Measurements from ENCODE around the gene PDHX.

PDHX gene

DNA sequence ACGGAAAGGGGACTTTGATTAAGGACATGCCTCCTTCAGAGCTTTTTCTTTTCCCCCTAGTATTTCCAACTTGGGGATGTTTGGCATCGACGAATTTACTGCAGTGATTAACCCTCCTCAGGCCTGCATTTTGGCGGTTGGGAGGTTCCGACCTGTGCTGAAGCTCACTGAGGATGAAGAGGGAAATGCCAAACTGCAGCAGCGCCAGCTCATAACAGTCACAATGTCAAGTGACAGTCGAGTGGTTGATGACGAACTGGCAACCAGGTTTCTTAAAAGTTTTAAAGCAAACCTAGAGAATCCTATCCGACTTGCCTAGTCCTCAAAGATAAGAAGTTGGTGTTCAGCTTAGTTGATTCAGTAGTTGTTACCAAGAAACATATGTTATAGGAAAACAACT, 78.4 kb downstream of the PDHX start:
- DNase-seq = no peak

DNA sequence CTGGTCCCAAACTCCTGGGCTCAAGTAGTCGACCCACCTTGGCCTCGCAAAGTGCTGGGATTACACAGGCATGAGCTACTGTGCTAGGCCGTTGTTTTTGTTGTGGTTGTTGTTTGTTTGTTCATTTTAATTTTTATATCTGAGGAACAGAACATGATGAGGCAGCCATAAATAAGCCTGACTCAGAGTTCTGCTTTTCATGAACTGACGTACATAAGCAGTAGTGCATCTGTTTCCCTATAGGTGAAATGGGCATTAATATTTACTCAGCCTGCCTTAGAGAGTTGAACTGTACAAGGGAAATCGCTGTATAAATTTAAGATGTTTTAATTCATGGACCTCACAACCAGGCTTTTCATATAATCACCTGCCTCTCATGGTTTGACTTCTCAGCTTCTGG, 80.5 kb downstream of the PDHX start:
- DNase-seq = no peak

DNA sequence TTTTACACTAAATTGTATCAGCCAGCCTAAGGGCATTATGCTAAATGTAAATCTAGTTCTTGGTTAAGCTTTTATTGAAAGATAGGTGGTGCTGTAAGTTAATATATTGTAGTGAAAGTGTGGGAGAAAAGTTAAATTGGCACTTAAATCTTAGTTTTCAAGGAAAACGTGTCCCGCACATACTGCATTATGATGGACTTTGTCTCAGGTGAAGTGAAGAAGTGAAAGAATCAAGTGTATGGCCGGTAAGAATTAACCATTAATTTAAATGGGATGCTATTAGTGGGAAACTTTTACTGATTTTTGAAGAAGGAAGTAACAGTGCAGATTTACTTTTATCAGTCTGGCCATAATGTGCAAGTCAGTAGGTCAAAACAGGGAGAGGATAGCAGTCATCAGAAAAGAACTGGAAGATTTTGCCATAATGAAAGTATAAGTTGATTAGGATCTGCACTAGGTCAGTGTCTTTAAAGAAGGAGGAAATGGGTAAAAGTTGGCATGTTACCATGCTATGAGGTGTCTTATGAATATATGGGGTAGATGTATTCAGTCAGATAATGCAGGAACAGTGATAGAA, 81.6 kb downstream of the PDHX start:
- no peak for DNase-seq

DNA sequence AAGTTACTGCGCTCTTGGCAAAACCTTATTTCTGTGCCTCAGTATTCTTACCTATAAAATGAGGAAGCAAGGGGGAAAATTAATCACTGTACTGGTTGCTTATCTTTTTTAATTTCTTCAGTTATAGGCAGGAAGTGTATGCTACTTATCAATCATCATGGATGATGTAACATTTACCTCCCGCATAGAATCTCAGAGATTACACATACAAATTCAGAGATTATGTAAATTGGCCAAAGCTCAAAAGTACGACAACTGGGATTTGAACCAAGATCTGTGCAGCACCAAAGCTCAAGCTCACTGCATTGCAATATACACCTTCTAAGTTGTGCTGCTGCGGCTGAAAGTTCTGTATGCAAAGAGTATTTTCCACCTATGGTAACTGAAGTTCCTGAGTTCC, 83.0 kb downstream of the PDHX start:
- DNase-seq = no peak

DNA sequence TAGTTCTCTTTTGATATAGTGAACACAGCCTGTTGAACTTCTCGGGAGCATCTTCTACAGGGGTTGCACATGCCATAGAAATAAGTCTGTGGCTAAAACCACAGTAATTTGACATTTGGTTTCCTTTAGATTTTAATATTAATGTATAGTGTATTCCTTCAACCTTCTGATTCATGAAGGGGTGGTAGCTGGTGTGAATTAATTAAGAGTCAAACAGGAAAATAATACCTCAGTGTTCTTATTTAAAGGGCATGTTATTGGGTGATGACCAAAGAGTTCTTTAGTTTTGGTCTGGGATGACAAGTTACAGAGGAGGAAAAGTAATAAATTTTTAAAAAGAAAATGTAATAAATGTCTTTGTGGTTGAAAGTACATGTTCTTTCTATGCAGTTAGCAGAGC, 86.8 kb downstream of the PDHX start:
- no peak for DNase-seq

DNA sequence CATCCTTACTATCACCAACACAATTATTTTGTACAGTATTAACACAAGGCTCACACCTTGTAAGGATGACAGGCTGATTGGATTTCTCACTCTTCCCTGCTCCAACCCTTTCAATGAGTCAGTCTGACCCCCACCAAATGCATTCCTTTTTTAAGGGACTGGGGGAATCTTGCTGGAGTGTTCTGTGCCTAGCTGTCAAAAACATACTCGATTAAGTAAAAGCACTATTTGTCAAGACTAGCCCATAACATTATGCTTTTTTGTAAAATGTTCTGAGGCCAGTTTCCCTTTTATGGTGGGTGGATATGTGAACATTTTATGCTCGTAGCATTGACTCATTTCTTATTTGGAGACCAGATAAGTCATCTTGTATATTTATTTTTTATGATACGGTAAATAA, 87.2 kb downstream of the PDHX start:
- DNase-seq = no peak

DNA sequence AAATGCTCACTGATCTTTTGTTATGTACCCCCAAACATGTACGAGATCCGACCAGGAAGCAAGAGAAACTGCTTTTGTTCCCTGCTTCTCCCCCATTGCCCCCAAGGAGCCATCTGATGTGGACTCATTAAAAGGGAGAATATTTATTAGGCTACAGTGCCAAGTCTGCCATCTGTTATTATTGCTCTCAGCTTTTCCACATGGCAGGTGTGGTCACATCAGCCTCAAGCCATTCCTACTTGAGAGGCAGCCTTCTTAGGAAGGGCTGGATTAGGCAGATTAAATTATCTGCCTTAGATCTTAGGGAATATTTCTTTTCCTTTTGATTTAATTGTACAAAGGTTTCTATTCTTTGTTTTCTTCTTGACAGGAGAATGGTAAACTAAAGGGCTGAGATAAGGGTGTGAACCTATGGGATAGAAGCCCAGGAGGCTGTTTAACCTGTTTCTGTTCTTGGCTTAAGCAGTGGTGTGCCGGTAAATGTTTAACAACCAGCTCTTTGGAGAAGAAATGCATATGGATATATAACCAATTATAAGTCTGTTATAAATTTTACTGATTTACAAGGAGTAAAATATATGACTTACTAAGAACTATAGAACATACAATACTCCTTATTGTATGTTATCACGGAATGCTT, 88.8 kb downstream of the PDHX start:
- no peak for DNase-seq

DNA sequence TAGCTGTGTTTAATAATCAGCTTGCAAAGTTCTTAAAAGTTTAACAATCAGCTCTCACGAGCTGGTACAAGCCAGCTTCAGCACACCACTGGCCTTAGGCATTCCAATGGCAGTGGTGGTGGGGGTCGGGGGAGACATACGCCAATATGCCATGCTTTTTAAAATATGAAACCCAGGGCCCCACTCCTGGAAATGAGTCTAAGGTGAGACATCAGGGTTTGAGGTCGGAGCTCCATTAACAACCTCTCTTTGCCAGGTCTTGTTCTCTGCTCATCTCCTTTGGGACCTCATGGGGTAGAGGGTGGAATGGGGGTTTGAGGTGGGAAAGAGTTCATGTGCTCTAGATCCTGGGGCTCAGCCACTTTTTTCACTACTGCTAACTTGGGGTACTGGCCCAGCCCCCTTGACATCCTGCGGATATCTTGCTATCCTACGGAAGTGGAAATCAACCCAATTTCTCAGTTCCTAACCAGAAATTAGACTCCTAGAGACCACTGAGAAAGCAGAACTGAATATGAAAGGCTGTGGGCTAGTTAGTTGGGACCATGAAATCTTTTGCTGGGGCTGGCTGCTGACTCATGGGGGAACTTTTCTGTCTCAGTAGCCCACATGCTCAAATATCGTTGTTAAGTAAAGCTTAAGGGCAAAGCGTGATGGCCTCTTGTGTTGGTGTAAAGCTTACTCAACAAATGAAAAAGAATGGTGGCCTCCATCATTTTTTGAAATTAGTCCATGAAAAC, 90.1 kb downstream of the PDHX start:
- no peak for DNase-seq

DNA sequence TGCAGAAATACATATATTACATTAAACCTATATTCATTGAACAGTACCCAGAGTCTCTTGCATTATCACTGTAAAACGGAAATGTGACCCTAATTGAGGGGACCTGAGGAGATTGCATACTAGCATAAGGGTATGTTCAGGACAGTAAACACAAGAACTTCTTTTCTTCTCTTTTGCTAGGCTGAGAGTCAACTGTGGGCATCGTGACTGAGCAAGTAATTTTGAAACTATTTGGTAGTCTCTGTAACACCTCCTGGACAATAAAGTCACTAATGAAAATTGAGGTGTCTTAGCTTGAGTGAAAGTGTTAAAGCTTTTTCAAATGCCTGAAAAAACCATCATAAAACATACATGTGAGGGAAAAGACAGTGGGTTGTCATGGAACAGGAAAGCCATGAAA, 90.9 kb downstream of the PDHX start:
- no peak for DNase-seq

DNA sequence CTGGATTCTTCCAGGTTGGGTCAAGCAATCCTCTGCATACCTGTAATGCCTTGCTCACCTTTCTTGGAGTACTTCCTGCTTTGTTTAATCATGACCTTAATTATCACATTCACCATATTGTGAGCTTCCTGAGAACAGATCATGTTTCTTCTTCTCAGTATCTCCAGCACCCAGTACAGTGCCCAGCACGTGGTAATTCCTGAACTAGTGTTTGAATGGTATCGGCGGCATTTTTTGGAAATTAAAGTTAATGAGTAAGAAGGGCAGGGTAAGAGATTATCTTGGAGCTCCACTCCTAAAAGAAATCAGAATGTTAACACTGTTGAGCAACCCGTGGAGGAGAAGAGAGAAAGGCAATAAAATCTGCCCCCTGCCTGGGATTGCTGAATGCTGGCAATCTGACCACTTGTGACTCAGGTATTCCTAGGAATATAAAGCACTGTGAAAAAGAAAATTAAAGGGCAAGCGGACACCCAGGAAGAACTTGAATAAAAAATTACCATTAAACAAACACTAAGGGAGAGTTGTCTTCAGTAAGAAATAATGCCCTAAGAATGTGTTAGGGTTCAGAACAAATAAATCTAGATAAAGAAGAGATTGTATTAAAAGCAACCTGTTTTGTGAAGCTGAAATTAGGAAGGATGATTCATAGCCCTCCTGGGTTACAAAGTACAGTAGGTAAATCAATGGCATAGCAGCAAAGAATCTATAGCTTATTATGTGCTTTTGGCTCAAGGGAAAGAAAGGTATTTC, 92.9 kb downstream of the PDHX start:
- DNase-seq = no peak

DNA sequence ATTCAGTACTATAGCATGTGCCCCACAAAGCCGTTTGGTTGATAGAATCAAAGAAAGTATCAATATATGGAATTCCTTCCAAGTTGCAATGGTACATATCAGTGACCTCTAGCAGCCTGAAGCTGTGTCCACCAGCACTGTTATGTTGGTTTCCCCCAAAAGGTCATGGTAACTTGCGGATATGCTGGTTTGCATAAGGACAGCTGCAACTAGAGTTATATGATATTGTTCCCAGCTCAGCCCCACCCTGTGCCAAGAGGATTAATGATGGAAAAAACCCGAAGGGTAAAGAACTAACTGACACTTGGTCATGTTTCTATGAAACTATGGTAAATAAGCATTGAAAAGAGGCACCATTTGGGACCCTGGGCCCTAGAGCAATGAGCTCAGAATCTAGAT, 93.5 kb downstream of the PDHX start:
- DNase-seq = no peak

DNA sequence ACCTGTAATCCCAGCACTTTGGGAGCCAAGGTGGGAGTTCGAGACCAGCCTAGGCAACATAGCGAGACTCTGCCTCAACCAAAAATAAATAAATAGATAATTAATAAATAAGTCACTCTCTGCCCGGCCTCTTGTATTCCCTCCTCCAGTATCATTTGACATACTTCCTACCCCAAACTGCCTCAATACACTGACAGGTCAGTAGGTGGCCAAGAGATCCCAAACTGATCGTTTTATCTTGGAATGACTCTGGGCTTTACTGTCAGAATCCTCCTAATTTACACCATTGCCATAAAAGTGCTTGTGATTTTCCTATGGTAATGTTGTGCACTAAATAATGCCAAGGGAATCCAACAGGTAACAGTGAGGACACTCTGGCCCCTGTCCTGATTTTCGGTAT, 94.2 kb downstream of the PDHX start:
- no peak for DNase-seq

DNA sequence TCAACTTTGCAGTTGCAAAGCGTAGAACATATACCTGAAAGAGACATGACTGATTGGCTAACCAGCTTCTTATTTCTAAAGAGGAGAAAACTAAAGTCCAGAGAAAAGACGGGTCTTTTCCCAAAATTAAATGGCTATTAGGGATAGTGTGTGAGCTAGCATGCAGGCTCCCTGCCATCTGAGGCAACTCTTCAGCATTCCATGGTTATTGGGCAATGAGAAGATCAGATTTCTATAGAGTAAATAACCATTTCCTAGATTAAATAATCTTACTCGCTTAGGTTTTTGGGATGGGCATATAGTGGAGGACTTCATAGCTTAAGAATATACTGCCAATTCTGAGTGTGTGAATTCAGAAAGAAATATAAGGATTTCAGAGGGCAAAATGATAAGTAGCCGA, 95.0 kb downstream of the PDHX start:
- no peak for DNase-seq

DNA sequence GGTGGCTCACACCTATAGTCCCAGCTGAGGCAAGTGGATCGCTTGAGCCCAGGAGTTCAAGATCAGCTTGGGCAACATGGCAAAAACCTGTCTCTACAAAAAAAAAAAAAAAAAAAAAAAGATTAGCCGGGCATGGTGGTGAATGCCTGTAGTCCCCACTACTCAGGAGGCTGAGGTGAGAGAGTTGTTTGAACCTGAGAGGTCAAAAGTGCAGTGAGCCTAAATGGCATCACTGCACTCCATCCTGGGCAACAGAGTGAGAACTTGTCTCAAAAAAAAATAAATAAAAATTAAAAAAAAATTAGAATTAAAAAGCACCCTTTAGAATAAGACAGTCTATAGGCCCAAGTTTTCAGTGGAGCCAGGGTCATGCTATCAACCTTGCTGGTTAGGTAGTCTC, 95.5 kb downstream of the PDHX start:
- DNase-seq = no peak

DNA sequence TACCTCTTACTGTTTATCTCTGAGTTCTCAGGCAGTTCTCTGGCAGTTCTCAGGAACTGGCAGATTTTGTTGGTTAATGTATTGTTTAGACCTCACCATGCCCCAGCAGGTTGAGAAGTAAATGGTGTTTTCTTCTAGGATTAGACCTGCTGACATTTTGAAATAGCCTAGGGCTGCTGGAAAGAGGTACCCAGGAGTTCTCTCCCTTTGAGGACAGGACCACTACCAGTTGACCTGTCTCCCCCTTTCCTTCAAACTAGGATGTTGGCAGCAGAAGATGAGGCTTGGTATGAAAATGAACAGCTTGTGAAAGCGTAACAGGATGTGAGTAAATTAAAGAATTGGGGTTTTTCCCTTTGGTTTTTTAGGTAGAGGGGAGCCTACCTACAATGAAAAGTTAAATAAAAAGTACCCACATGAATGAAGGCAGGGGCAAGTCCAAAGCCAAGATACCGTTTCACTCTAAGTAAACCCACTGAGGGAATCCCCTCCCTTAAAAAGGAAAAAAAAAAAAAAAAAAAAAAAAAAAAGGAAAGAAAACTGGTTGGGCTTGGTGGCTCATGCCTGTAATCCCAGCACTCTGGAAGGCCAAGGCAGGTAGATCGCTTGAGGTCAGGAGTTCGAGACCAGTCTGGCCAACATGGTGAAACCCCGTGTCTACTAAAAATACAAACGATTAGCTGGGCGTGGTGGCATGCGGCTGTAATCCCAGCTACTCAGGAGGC, 96.2 kb downstream of the PDHX start:
- DNase-seq = no peak

DNA sequence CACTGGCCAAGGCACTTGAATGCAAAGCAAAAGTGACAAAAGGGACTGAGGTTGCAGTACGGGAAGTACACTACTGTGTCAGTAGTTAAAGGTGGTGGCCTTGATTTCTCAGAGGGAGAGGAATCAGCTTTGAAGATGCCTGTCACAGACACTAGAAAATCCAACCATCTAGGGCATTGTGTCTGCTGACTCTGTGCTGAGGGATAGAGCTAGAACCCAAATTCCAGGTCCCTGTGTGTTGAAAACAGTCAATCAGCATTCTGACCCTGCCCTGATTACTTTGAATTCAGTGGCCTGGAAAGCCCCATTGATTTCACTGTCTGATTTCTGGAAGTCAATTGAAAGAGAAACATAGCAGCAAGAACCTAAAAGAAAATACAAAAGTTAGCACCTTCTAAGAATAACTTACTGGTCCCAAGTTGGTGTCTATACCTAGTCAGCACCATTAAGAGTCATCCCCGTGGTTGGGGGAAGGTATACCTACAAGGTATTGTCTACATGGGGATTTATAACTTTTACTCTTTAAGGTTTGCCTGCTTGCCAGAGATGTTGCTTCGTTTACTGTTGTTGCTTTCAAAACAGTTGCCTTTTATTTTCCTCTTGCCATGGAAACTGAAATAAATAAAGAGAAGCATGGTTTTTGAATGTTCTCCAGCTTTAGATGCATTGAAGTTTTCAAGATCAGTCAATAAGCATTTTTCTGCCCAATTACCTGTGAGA, 97.3 kb downstream of the PDHX start:
- no peak for DNase-seq

DNA sequence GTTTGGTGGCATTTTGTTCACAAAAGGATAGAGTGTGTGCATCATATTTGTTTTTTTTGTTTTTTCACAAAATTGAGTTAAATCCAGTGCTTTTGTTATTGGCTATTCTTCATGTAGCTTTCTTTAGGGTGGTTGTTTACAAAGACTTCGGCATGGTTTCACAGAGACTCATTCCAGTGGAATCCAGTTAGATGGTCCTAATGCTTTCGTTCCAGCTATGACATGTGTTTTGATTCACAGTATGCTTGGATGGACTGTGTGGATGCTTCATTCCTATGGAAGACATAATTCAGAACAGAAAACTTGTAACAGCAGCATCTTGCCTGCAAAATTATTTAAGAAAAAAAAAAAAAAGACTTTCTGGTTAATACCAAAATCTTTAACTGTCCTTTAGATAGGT, 97.9 kb downstream of the PDHX start:
- DNase-seq = no peak

DNA sequence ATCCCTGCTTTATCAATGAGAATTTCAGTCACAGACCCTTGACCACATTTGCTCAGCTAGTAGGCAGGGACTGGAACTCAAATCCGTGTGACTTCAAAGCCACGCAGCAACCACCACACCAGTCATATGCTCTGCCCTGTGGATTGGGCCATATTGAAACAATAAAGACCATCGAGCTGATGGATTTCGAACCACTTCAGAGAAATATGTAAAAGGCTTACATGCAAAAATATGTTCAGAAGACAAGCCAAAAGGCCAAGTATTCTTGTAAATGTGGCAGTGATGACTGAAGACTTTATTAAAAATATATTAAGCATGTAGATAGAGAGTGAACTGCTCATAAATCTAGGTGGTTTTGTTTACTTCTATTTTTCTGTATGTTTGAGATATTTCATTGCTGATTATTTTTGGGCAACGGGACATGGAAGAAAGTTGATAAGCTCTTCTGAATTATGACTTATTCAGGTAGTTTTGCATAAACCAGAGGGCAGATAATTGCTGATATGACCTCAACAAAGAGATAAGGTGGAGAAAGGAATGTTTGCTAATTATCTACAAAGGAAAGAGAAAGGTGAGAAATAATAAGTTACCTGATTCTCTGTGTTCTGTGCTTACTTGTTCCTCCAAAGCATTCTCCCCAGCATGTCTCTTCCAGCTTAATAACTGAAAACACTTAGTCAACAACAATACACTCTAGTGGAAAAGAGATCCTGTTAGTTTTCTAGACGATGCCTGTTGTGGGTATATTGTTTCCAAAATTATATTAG, 99.4 kb downstream of the PDHX start:
- DNase-seq = no peak

DNA sequence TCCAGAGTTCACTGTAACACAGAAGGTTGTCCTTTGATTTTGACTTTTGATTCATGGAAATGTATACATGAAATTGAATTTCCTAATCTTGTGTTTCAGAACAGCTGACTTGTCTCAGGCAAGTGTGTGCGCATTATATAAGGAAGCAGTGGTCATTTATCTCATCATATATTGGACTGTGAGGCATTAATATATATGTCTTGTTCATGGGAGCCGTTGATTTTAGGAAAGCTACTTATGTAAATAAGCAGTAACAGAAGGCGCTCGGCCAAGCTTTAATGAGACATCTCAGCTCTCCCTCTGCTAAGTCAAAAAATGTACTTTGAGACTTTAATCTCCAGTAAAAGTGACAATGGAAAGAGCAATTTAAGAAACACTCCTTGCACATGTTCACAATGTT, 100.5 kb downstream of the PDHX start:
- no peak for DNase-seq

DNA sequence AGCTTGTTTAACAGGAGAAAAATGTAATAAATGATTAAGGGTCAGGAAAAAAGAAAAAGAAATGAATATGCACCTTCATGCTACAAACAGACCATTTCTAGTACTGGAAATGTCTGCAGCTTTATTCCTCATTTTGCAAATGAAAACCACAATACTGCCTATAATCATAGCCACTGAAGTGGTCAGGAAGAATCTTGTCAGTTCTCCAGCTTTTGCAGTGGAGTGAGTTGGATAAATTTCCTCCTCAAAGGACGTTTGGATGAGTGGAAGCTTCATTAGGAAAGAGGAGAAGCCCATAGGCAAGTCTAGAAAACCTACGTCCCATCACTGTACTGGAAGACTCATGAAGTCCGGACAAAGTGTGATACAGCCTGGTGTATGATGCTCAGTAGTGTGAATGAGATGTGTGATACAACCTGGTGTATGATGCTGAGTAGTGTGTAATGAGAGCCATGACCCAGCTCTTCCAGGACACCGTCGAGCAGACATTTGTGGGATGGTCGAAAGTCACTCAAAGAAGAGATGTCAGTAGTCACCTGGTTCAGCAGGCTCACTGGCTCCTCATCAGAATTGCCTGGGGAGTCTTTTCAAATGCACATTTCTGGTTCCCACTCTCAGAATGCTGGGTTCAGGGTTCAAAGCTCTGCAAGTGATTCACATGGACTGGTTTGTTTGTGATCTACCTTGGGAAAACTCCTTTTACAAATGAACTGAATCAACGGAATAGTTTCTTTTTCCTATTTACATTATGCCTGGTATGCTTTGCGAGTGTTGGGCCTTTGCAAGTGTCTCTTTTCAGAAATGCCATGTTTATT, 101.3 kb downstream of the PDHX start:
- no peak for DNase-seq

DNA sequence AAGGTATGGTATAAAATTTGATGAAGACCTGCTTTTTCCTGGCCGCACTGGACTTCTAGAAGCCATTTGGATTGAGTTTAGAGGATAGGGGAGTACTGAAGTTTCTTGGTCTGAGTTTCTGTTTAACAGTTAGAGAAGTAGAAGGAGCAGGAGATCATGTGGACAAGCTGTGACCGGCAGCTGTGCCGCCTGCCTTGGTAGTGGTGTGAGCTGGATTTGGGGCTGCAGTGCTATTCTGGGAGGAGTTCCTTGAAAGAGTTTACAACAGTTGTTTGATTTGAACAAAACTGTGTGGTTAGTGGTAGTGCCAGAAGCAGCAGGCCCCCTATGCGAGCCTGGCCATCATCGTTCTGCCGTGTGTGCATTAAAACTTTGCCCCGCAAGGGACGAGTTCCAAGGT, 105.2 kb downstream of the PDHX start:
- DNase-seq = no peak

Measured in NCI-H1930 (cell line).